SK-N-MC (cell line): ENCODE measurements around the gene USP28.

Experiments
- EZH2 ChIP-seq: fragments of 200-600 bp; sonication (generic); IDR thresholded peaks from one replicate; pipeline ENCODE4 v1.6.1; 2017; ENCODE audit warnings: antibody characterized with exemption
- FOXP2 ChIP-seq: optimal IDR thresholded peaks from 2 replicates; pipeline ENCODE3; 2011; ENCODE audit warnings: mild to moderate bottlenecking, moderate library complexity; ENCODE audit not compliant: insufficient read depth; ENCODE audit errors: extremely low read length, control extremely low read depth
- POLR2AphosphoS5 ChIP-seq: IDR thresholded peaks from 2 replicates; pipeline ENCODE4 v1.6.1; 2012; ENCODE audit warnings: mild to moderate bottlenecking, low read depth, low read length, borderline replicate concordance

DNA sequence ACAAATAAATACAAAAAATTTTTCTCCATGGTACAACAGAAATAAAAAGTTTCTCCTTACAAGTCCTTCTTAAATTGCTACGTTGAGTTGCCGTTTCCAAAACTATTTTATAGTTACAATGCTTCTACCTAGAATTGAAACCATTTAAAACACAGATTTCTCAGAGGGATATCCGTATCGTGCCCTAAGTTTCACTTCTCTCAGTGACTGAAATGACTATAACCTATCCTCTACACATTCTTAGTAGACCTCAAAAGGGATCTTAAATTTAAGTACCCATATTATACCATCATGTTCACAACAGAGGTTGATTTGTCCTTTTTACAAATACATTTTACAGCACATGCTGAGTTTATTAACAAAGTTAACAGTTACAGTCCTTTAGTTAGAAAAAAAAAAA is 44.1 kb downstream of the USP28 start:
- TF ChIP-seq EZH2: no peak
- no peak for TF ChIP-seq POLR2AphosphoS5
- TF ChIP-seq FOXP2: no peak
